PC-3 (cell line): ENCODE results near the gene DTNB. TPM values are rescaled to one million over a fixed set of nuclear protein-coding genes. Genes with fewer than 3 reads are reported as not detected.

Source experiments
- ATAC-seq: fragments of 200-7000 bp; cut with Tn5 transposase; 2 replicates; pipeline ENCODE4 v1.9.1; 2020; ENCODE audit warnings: mild to moderate bottlenecking, moderate library complexity
- BruUV-seq: library from RNA; stranded (reverse); fragments of 400-500 nt; replicated peaks from 2 replicates; lab custom pipeline; 2021; lab: Mats Ljungman, UMichigan
- CTCF ChIA-PET: fragments of 300-600 bp; sonication (Branson Sonifier 250); formaldehyde crosslinking; loops from one replicate; lab custom pipeline; 2022; ENCODE audit warnings: antibody characterized with exemption; lab: Charles Lee
- POLR2A ChIA-PET: fragments of 300-600 bp; sonication (Branson Sonifier 250); formaldehyde crosslinking; loops from one replicate; lab custom pipeline; 2022; ENCODE audit warnings: antibody characterized with exemption; ENCODE audit not compliant: unreplicated experiment; lab: Charles Lee
- DNase-seq: peaks from one replicate; pipeline ENCODE4 v3.0.0-alpha.2; 2015
- H2AFZ ChIP-seq: fragments of 300-600 bp; sonication (generic); 2 replicates; pipeline ENCODE4 v1.6.0; 2016; ENCODE audit warnings: antibody characterized with exemption, low read length
- H3F3A ChIP-seq: fragments of 300-600 bp; sonication (generic); one replicate; pipeline ENCODE4 v1.6.0; 2017; ENCODE audit warnings: antibody characterized with exemption, low read length, control low read depth, mild to moderate bottlenecking; ENCODE audit not compliant: unreplicated experiment
- H3K27ac ChIP-seq: fragments of 300-600 bp; sonication (generic); 2 replicates; pipeline ENCODE4 v1.5.1; 2016; ENCODE audit warnings: mild to moderate bottlenecking, low read length
- H3K27me3 ChIP-seq: fragments of 300-600 bp; sonication (generic); 2 replicates; pipeline ENCODE4 v1.6.1; 2016; ENCODE audit warnings: low read length, mixed read lengths
- H3K36me3 ChIP-seq: fragments of 300-600 bp; sonication (generic); 2 replicates; pipeline ENCODE4 v1.6.1; 2016; ENCODE audit warnings: low read depth, mixed run types, low read length, mixed read lengths
- H3K4me1 ChIP-seq: fragments of 300-600 bp; sonication (generic); 2 replicates; pipeline ENCODE4 v1.5.1; 2016; ENCODE audit warnings: low read length; ENCODE audit not compliant: insufficient read depth
- H3K4me2 ChIP-seq: fragments of 300-600 bp; sonication (generic); 2 replicates; pipeline ENCODE4 v1.6.0; 2016; ENCODE audit warnings: low read length
- H3K4me3 ChIP-seq: fragments of 300-600 bp; sonication (generic); 2 replicates; pipeline ENCODE4 v1.5.1; 2016; ENCODE audit warnings: mild to moderate bottlenecking, low read length, mixed read lengths
- H3K79me2 ChIP-seq: fragments of 300-600 bp; sonication (generic); 2 replicates; pipeline ENCODE4 v1.6.1; 2017; ENCODE audit warnings: low read length, mixed read lengths
- H3K9ac ChIP-seq: fragments of 300-600 bp; sonication (generic); 2 replicates; pipeline ENCODE4 v1.6.0; 2016; ENCODE audit warnings: mild to moderate bottlenecking, low read length
- H3K9me2 ChIP-seq: fragments of 300-600 bp; sonication (generic); replicated peaks from 2 replicates; pipeline ENCODE4 v1.6.1; 2016; ENCODE audit warnings: mixed run types, low read length, mixed read lengths
- H3K9me3 ChIP-seq: fragments of 300-600 bp; sonication (generic); 2 replicates; pipeline ENCODE4 v1.6.1; 2016; ENCODE audit warnings: low read length, mixed read lengths
- H4K20me1 ChIP-seq: fragments of 300-600 bp; sonication (generic); 2 replicates; pipeline ENCODE4 v1.6.1; 2016; ENCODE audit warnings: low read length, mixed read lengths
- EZH2 ChIP-seq: fragments of 300-600 bp; sonication (generic); IDR thresholded peaks from one replicate; pipeline ENCODE4 v1.6.1; 2017; ENCODE audit warnings: antibody characterized with exemption, mild to moderate bottlenecking, low read length; ENCODE audit not compliant: unreplicated experiment
- EZH2phosphoT487 ChIP-seq: fragments of 300-600 bp; sonication (generic); IDR thresholded peaks from 2 replicates; pipeline ENCODE4 v1.6.1; 2018; ENCODE audit warnings: mild to moderate bottlenecking, antibody characterized with exemption, low read length, borderline replicate concordance
- intact Hi-C: fragments of 100-400 bp; cut with micrococcal nuclease; formaldehyde crosslinking; loops from 2 replicates; pipeline ENCODE4 v1.9.0; 2023
- total RNA-seq: library from RNA; depleted of rRNA; stranded (reverse); fragments of >200 nt; gene quantifications from 2 replicates; pipeline ENCODE4 v1.2.3, GENCODE V29; 2014
- TF ChIP-seq, protein P1 (sequence below): fragments of 300-600 bp; sonication (generic); conservative IDR thresholded peaks from 2 replicates; pipeline ENCODE4 v1.5.1; 2017; ENCODE audit warnings: antibody characterized with exemption, low read depth, mild to moderate bottlenecking, low read length

Gene DTNB
- total RNA-seq, 1 experiment from 2014 or later: 23.1 TPM

DNA sequence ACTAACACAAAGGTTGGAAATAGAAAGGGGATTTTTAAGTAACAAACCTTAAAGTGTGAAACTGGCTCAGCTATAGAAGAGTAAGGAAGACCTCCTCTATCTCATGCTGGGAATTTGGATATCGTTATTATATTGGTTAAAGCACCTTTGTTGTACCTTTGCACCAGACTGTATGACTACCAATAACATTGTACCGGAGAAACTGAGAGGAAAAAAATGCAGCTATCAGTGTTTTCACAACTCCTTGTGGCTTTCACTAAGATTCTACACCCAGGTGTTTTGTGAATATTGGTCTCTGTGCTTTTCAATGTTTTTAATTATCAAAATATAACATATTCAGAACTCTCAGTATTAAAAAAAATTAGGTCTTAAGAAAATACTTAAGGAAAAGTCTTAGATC is 48.7 kb downstream of the DTNB start:
- no peak overlapping the region for H2AFZ ChIP-seq
- no peak for DNase-seq
- no peaks in the 10 kb centered on the region for H3K4me1 ChIP-seq
- H3K9ac ChIP-seq: no peak overlapping the region
- no peaks in the 10 kb centered on the region for H3K9me3 ChIP-seq
- ChIA-PET POLR2A (no interaction called here), CTCF (no interaction called here)
- no peaks in the 10 kb centered on the region for H3K36me3 ChIP-seq
- no peak overlapping the region for H3K4me3 ChIP-seq
- BruUV-seq: no TSS peak
- no peaks in the 10 kb centered on the region for H4K20me1 ChIP-seq
- no peaks in the 10 kb centered on the region for H3F3A ChIP-seq
- H3K79me2 ChIP-seq: no peaks in the 10 kb centered on the region
- intact Hi-C loops: no loop called here
- no peak overlapping the region for H3K4me2 ChIP-seq
- H3K27me3 ChIP-seq: no peaks in the 10 kb centered on the region
- H3K9me2 ChIP-seq: no peaks in the 10 kb centered on the region
- TF ChIP-seq, protein P1, sequence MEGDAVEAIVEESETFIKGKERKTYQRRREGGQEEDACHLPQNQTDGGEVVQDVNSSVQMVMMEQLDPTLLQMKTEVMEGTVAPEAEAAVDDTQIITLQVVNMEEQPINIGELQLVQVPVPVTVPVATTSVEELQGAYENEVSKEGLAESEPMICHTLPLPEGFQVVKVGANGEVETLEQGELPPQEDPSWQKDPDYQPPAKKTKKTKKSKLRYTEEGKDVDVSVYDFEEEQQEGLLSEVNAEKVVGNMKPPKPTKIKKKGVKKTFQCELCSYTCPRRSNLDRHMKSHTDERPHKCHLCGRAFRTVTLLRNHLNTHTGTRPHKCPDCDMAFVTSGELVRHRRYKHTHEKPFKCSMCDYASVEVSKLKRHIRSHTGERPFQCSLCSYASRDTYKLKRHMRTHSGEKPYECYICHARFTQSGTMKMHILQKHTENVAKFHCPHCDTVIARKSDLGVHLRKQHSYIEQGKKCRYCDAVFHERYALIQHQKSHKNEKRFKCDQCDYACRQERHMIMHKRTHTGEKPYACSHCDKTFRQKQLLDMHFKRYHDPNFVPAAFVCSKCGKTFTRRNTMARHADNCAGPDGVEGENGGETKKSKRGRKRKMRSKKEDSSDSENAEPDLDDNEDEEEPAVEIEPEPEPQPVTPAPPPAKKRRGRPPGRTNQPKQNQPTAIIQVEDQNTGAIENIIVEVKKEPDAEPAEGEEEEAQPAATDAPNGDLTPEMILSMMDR: no peak
- no peak for TF ChIP-seq EZH2
- no peak for TF ChIP-seq EZH2phosphoT487
- H3K27ac ChIP-seq: no peak overlapping the region
- ATAC-seq: no peak

DNA sequence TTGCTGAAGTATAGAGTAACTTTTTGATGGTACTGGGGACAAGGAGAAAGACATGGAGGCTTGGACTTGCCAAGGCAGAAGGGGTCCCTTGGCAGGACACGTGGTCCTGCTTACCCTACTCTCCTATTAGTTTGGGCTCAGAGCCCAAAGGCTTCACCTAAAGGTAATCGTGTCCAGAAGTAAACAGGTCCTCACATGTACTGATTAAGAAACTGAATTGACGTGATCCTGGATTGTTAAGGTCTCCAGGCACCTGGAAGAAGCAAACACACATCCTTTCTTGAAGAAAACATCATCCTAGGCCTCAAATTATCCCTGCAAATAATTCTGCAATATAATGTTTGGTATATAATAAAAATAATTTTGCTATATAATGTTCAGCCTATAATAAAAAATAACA is 50.0 kb downstream of the DTNB start:
- Histone ChIP-seq H3K4me3 (no peak overlapping the region), H3K79me2 (no peaks in the 10 kb centered on the region), H2AFZ (no peak overlapping the region), H3K27ac (no peak overlapping the region), H3K4me2 (no peak overlapping the region), H3K9me2 (no peaks in the 10 kb centered on the region), H3K27me3 (no peaks in the 10 kb centered on the region), H3K9me3 (no peaks in the 10 kb centered on the region), H3F3A (peaks cover 1% of the 10 kb centered on the region), H3K36me3 (no peaks in the 10 kb centered on the region), H3K4me1 (peaks cover 10% of the 10 kb centered on the region), H4K20me1 (no peaks in the 10 kb centered on the region), H3K9ac (no peak overlapping the region)
- DNase-seq (no peak), ATAC-seq (no peak)
- CTCF ChIA-PET: no interaction called here
- no TSS peak for BruUV-seq
- TF ChIP-seq EZH2: no peak
- no peak for TF ChIP-seq EZH2phosphoT487
- TF ChIP-seq, protein P1: no peak
- POLR2A ChIA-PET: no interaction called here
- intact Hi-C loops: no loop called here

DNA sequence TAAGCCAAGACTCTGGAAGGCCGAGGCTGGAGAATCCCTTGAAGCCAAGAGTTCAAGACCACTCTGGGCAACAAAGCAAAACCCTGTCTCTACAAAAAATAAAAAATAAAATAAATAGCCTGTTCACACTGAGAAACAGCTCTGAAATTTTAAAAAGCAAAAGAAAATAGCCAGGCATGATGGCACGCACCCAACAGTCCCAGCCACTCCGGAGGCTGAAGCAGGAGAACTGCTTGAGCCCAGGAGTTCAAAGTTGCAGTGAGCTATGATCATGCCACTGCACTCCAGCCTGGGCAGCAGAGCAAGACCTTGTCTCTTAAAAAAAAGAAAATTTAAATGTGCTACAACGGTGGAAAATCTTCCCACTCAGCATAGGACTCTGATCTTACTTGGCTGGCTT is 52.7 kb downstream of the DTNB start:
- Histone ChIP-seq H3K4me2 (no peak overlapping the region), H3K9me2 (no peaks in the 10 kb centered on the region), H4K20me1 (no peaks in the 10 kb centered on the region), H3K9ac (no peak overlapping the region), H3K4me3 (no peak overlapping the region), H2AFZ (no peak overlapping the region), H3K27me3 (no peaks in the 10 kb centered on the region), H3K4me1 (peaks cover 23% of the 10 kb centered on the region), H3K9me3 (no peaks in the 10 kb centered on the region), H3K79me2 (no peaks in the 10 kb centered on the region), H3K27ac (no peak overlapping the region), H3F3A (peaks cover 7% of the 10 kb centered on the region), H3K36me3 (no peaks in the 10 kb centered on the region)
- intact Hi-C loops: no loop called here
- DNase-seq (no peak), ATAC-seq (no peak)
- BruUV-seq: no TSS peak
- TF ChIP-seq, protein P1: no peak
- TF ChIP-seq EZH2 (no peak), EZH2phosphoT487 (no peak)
- POLR2A ChIA-PET: no interaction called here
- CTCF ChIA-PET: no interaction called here
